GM23338 (cell line): ENCODE results near the gene MIEF2. TPM values are rescaled to one million over a fixed set of nuclear protein-coding genes. Genes with fewer than 3 reads are reported as not detected.
A peak's percentile ranks its signal among the peaks of the same experiment; 100 is the strongest.

Source experiments
- ATAC-seq: fragments of 200-7000 bp; cut with Tn5 transposase; 3 replicates; pipeline ENCODE4 v1.9.1; 2020
- DNase-seq: peaks from one replicate; pipeline ENCODE4 v3.0.0-alpha.2; 2015; ENCODE audit warnings: low spot score
- H2AFZ ChIP-seq: fragments of 200-600 bp; sonication (generic); 2 replicates; pipeline ENCODE4 v1.8.0; 2016; ENCODE audit warnings: antibody characterized with exemption, mild to moderate bottlenecking, moderate library complexity
- H3F3A ChIP-seq: fragments of 200-600 bp; sonication (generic); replicated peaks from 2 replicates; pipeline ENCODE4 v1.8.0; 2017; ENCODE audit warnings: antibody characterized with exemption, mixed run types, low read depth
- H3K27ac ChIP-seq: fragments of 200-600 bp; sonication (generic); 2 replicates; pipeline ENCODE4 v1.6.1; 2016; ENCODE audit warnings: low read depth
- H3K27me3 ChIP-seq: fragments of 200-600 bp; sonication (generic); 2 replicates; pipeline ENCODE4 v1.8.0; 2016; ENCODE audit warnings: mild to moderate bottlenecking, mixed run types, moderate library complexity; ENCODE audit not compliant: insufficient read depth
- H3K36me3 ChIP-seq: fragments of 200-600 bp; sonication (generic); 2 replicates; pipeline ENCODE4 v1.8.0; 2016; ENCODE audit warnings: mild to moderate bottlenecking; ENCODE audit not compliant: insufficient read depth
- H3K4me1 ChIP-seq: fragments of 200-600 bp; sonication (generic); 2 replicates; pipeline ENCODE4 v1.8.0; 2016; ENCODE audit warnings: mild to moderate bottlenecking, moderate library complexity; ENCODE audit not compliant: insufficient read depth
- H3K4me2 ChIP-seq: fragments of 200-600 bp; sonication (generic); 2 replicates; pipeline ENCODE4 v1.7.1; 2017; ENCODE audit warnings: mixed run types
- H3K4me3 ChIP-seq: fragments of 200-600 bp; sonication (generic); 2 replicates; pipeline ENCODE4 v1.6.1; 2016; ENCODE audit warnings: mixed run types
- H3K79me2 ChIP-seq: fragments of 200-600 bp; sonication (generic); replicated peaks from 2 replicates; pipeline ENCODE4 v1.8.0; 2017; ENCODE audit warnings: mild to moderate bottlenecking; ENCODE audit not compliant: insufficient read depth
- H3K9me2 ChIP-seq: fragments of 200-600 bp; sonication (generic); 2 replicates; pipeline ENCODE4 v1.8.0; 2017; ENCODE audit not compliant: insufficient read depth
- H4K20me1 ChIP-seq: fragments of 200-600 bp; sonication (generic); replicated peaks from 2 replicates; pipeline ENCODE4 v1.8.0; 2017; ENCODE audit warnings: mild to moderate bottlenecking; ENCODE audit not compliant: insufficient read depth
- H3K27ac Mint-ChIP-seq: 2 replicates; pipeline ENCODE4 v1.8.0; 2020; ENCODE audit warnings: inconsistent platforms, mild to moderate bottlenecking, moderate library complexity, mixed read lengths
- H3K27me3 Mint-ChIP-seq: 3 replicates; pipeline ENCODE4 v1.8.0; 2022; ENCODE audit warnings: low read depth, mild to moderate bottlenecking, moderate library complexity, mixed read lengths, inconsistent platforms; ENCODE audit not compliant: insufficient read depth, poor library complexity
- H3K36me3 Mint-ChIP-seq: 3 replicates; pipeline ENCODE4 v1.8.0; 2021; ENCODE audit warnings: low read depth, mild to moderate bottlenecking, inconsistent platforms, moderate library complexity, mixed read lengths
- H3K4me1 Mint-ChIP-seq: 3 replicates; pipeline ENCODE4 v1.8.0; 2020; ENCODE audit warnings: mild to moderate bottlenecking, inconsistent platforms, mixed read lengths
- H3K4me3 Mint-ChIP-seq: 3 replicates; pipeline ENCODE4 v1.8.0; 2021; ENCODE audit warnings: moderate library complexity, mild to moderate bottlenecking, inconsistent platforms, mixed read lengths
- H3K9me3 Mint-ChIP-seq: 3 replicates; pipeline ENCODE4 v1.8.0; 2020; ENCODE audit warnings: moderate library complexity, mild to moderate bottlenecking, inconsistent platforms, mixed read lengths
- CREB1 ChIP-seq: fragments of 250-450 bp; sonication (Bioruptor Pico); IDR thresholded peaks from 2 replicates; pipeline ENCODE4 v1.5.0; 2020; ENCODE audit warnings: low read depth, mild to moderate bottlenecking, moderate library complexity
- CTCF ChIP-seq, 2 experiments: fragments of 200-600 bp in 1 of 2; sonication (generic) in 1 of 2; conservative IDR thresholded peaks; 2 replicates each; pipeline versions ENCODE4 v1.5.1 to v1.6.1; 2016 to 2017; ENCODE audit warnings: antibody characterized with exemption in 2 of 2, low read depth in 2 of 2, mild to moderate bottlenecking in 2 of 2, moderate library complexity in 1 of 2
- ETS1 ChIP-seq: IDR thresholded peaks from 2 replicates; pipeline ENCODE4 v1.6.1; 2016; ENCODE audit warnings: antibody characterized with exemption
- EZH2 ChIP-seq: fragments of 200-600 bp; sonication (generic); IDR thresholded peaks from one replicate; pipeline ENCODE4 v1.8.0; 2017; ENCODE audit warnings: antibody characterized with exemption, mild to moderate bottlenecking, low read depth; ENCODE audit not compliant: unreplicated experiment
- EZH2phosphoT487 ChIP-seq: fragments of 200-600 bp; sonication (generic); IDR thresholded peaks from one replicate; pipeline ENCODE4 v1.8.1; 2018; ENCODE audit warnings: antibody characterized with exemption; ENCODE audit not compliant: unreplicated experiment
- JUNB ChIP-seq: IDR thresholded peaks from one replicate; pipeline ENCODE4 v1.6.1; 2016; ENCODE audit warnings: antibody characterized with exemption; ENCODE audit not compliant: unreplicated experiment
- NANOG ChIP-seq: IDR thresholded peaks from 2 replicates; pipeline ENCODE4 v1.6.1; 2016; ENCODE audit warnings: antibody characterized with exemption, borderline replicate concordance
- POLR2AphosphoS5 ChIP-seq: IDR thresholded peaks from 2 replicates; pipeline ENCODE4 v1.6.1; 2016; ENCODE audit warnings: antibody characterized with exemption, low read depth
- REST ChIP-seq: IDR thresholded peaks from one replicate; pipeline ENCODE4 v1.6.1; 2018; ENCODE audit warnings: antibody characterized with exemption; ENCODE audit not compliant: unreplicated experiment
- STAT1 ChIP-seq: IDR thresholded peaks from one replicate; pipeline ENCODE4 v1.6.1; 2016; ENCODE audit warnings: antibody characterized with exemption; ENCODE audit not compliant: unreplicated experiment
- ZNF114 ChIP-seq: fragments of 250-450 bp; sonication (Bioruptor Pico); IDR thresholded peaks from 2 replicates; pipeline ENCODE4 v1.5.0; 2020; ENCODE audit warnings: mild to moderate bottlenecking, moderate library complexity
- ZNF331 ChIP-seq: fragments of 250-450 bp; sonication (Bioruptor Pico); IDR thresholded peaks from 2 replicates; pipeline ENCODE4 v1.5.0; 2020; ENCODE audit warnings: low read depth, mild to moderate bottlenecking, moderate library complexity
- ZNF462 ChIP-seq: fragments of 250-450 bp; sonication (Bioruptor Pico); IDR thresholded peaks from 2 replicates; pipeline ENCODE4 v1.5.0; 2020; ENCODE audit warnings: mild to moderate bottlenecking, moderate library complexity
- polyA plus RNA-seq: library from polyadenylated mRNA; unstranded; fragments of >200 nt; fragmentation: Nextera tagmentation; extraction: Ambion mirVana; gene quantifications from 2 replicates; pipeline ENCODE4 v1.2.1, GENCODE V29; 2016
- total RNA-seq: library from RNA; depleted of rRNA; stranded (reverse); fragments of >200 nt; shearing (Covaris generic); gene quantifications from 2 replicates; pipeline ENCODE4 v1.2.3, GENCODE V29; 2014

The MIEF2 gene
- total and polyA plus RNA-seq, 2 experiments from 2014 or later = 8.2 to 26.5 TPM

- H2AFZ ChIP-seq = no peak overlapping the region
- peak overlapping the region; percentile 48 for H3K4me3 ChIP-seq
- DNase-seq (no peak), ATAC-seq (no peak)
- H3K36me3 ChIP-seq = peaks cover 12% of the 10 kb centered on the region; the same call in 1 of the 2 replicates
- Mint-ChIP-seq H3K27ac (peak overlapping the region; percentile 90), H3K36me3 (peaks cover 69% of the 10 kb centered on the region), H3K9me3 (no peaks in the 10 kb centered on the region; the same call in 2 of the 3 replicates), H3K27me3 (peaks cover 32% of the 10 kb centered on the region), H3K4me3 (peak overlapping the region; percentile 90), H3K4me1 (peaks cover 16% of the 10 kb centered on the region)
- H4K20me1 ChIP-seq = peaks cover 4% of the 10 kb centered on the region; the same call in 1 of the 2 replicates
- no peaks in the 10 kb centered on the region for H3K27me3 ChIP-seq
- peaks cover 16% of the 10 kb centered on the region for H3F3A ChIP-seq
- no peaks in the 10 kb centered on the region for H3K79me2 ChIP-seq
- TF ChIP-seq ZNF462 (CRISPR knock-in tag) (no peak), ETS1 (no peak), NANOG (no peak), CREB1 (CRISPR knock-in tag) (no peak), POLR2AphosphoS5 (no peak), ZNF114 (CRISPR knock-in tag) (no peak), REST (no peak), STAT1 (no peak), ZNF331 (CRISPR knock-in tag) (no peak), JUNB (no peak), CTCF (conservative IDR thresholded peaks at IDR 0.05; ENCODE audit: low read depth in 2 of 2) (no peak), EZH2phosphoT487 (no peak), EZH2 (no peak)
- peak overlapping the region; percentile 92 for H3K4me2 ChIP-seq
- H3K27ac ChIP-seq = peak overlapping the region; percentile 85
- H3K4me1 ChIP-seq = peaks cover 5% of the 10 kb centered on the region; the same call in 1 of the 2 replicates
- no peaks in the 10 kb centered on the region for H3K9me2 ChIP-seq
Observed at GRCh38 chr17:18246109-18246725, 14.2 kb upstream of the MIEF2 start.
